ENCODE measurements around the gene ROR1.

ROR1 gene

DNA sequence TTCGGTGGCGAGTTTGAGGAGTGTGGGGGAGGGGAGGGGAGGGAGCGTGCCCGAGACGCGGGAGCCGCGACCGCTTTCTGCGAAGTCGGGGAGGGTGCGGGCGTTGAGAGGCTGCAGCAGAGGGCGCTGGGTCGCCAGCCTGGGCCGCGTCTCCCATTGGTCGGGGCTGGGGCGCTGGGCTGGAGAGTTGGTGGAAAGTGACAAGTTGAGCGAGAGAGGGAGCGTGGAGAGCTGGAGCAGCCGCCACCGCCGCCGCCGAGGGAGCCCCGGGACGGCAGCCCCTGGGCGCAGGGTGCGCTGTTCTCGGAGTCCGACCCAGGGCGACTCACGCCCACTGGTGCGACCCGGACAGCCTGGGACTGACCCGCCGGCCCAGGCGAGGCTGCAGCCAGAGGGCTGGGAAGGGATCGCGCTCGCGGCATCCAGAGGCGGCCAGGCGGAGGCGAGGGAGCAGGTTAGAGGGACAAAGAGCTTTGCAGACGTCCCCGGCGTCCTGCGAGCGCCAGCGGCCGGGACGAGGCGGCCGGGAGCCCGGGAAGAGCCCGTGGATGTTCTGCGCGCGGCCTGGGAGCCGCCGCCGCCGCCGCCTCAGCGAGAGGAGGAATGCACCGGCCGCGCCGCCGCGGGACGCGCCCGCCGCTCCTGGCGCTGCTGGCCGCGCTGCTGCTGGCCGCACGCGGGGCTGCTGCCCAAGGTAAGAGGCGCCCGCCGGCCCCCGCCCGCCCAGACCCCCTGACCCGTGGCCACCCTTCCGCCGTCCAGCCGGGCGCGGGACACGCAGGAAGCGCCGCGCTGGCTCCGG, at the start of gene ROR1:
Gene ROR1, plus strand, starts transcription at position 203 of the 802 bp plus-strand sequence.
- DNase-seq, result peak; percentile 77

GRCh38 chr1:63724375-63724899, 49.4 kb upstream of the ROR1 start:
- no peak for DNase-seq

DNA sequence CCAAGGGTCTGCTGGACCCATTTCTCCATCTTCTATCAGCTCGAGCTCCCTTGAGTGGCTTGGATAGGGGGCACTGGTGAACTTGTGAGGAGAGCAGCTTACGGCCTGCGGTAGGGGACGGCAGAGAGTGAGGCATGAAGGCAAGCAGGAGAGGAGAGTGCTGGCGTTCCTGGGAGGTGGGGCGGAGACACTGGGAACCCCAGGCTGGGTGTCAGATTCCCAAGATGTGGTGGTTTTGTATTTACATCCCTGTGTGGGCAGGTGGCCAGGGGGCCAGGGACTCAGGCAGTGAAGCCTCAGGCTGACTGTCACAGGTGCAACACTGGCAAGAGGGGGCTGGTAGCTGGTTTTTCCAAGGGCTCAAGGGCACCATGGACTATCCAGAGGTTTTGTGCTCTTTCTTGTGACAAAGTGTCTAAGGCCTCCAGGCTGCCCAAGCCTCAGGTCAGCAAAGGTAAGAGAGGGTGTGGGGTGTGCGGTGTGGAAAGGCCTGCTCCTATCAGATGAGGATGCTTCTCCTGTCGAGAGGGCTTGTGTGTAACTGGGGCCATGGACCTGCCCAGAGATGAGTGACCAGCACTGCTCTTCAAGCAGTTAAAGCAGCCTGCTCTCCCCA, 45.1 kb upstream of the ROR1 start:
- DNase-seq, result no peak

DNA sequence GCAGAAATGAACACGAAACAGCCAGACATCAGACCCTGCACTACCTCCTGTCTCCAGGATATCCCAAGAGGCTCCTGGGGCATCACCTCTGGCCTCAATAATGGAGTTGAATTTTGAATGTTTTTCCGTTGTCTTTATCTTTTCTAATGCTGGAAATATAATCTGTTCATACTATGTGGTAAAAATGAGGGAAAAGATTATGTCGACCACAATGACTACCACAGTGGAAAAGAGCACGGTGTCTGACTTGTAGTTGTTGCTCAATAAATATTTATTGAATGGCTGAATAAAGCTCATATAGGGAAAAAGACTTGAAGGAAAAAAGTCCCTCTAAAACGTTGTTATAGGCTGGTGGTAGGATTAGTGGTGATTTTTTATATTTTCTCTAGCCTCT, 44.6 kb upstream of the ROR1 start:
- DNase-seq, result no peak

DNA sequence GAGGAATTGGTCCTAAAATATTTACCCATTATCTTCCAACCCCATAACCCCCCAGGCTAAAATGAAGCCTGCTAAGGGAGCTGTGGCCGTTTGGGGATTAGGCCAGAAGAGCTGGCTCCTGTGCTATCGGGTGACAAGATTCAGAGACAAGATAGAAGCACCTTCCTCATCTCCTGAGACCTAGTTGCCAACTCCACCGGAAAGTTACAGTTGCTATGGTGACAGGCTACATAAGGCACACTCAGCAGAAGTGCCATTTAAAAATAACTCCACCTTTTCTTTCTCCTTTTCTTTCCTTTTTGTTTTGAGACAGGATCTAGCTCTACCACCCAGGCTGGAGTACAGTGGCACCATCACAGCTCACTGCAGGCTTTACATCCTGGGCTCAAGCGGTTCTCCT, 43.6 kb upstream of the ROR1 start:
- DNase-seq, result no peak

GRCh38 chr1:63731117-63732043, 42.4 kb upstream of the ROR1 start:
- DNase-seq, result no peak

DNA sequence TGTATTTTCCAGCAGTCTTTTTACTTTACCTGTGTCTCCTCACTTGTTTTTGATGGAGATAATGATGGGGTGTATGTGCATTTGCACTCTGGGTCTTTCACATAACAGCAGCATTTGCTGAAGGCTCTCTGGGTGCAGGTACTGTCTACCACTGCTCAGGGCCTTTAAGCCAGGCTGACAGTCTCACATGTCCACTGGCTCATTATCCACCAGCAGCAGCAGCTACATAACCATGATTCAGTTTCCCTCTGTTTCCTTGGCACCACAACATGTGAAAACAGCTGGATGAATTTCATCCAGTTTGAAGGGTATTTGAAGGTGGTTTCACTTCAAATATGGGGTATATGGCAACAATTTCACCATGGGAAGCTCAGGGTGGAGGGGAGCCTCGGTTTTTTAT, 41.2 kb upstream of the ROR1 start:
- no peak for DNase-seq

DNA sequence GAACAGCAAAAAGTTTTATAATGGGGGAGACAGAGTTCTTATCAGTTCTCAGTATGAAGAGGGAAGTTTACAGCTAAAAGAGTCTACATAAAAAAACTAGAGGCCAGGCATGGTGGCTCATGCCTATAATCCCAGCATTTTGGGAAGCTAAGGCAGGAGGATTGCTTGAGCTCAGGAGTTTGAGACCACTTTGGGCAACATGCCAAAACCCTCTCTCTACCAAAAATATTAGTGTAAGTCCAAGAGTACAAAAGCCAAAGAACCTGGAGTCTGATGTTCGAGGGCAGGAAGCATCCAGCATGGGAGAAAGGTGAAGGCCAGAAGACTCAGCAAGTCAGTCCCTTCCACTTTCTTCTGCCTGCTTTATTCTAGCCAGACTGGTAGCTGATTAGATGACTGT, 35.0 kb upstream of the ROR1 start:
- no peak for DNase-seq

DNA sequence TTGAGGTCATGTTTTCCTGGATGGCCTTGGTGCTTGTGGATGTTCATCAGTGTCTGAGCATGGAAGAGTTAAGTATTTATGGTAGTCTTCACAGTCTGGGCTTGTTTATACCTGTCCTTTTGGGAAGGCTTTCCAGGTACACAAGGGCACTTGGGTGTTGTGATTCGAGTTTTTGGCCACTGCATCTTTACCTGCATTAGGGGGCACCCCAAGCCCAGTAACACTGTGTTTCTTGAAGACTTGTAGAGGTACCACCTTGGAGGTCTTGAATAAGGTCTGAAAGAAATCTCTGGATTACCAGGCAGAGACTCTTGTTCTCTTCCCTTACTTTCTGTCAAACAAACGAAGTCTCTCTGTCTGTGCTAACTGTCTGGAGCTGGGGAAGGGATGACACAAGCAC, 34.4 kb upstream of the ROR1 start:
- no peak for DNase-seq

- no peak for DNase-seq
Measured at GRCh38 chr1:63740432-63740831, 33.4 kb upstream of the ROR1 start.

GRCh38 chr1:63742526-63742925, 31.3 kb upstream of the ROR1 start:
- no peak for DNase-seq

- DNase-seq, result no peak
Measured at GRCh38 chr1:63743781-63744180, 30.0 kb upstream of the ROR1 start.

GRCh38 chr1:63746129-63746864, 27.5 kb upstream of the ROR1 start:
- no peak for DNase-seq

DNA sequence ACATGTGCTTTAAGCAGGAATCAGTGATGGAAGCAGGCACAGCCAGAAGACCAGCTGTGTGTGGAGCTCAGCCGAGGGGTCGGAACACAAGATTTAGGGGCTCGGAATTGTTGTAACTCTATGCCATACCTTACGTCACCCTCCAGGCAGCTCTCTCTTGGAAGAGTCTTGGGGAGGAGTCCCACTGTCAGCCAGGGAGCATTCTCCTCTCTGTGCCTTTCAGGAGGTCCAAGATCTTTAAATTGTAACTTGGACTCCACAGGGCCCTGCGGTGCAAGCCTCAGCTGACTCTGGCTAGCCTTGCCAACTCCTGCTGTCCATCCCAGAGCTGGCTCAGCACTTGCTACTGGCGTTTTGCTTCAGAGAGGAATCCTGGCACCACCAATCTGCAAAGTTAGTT, 26.4 kb upstream of the ROR1 start:
- no peak for DNase-seq

DNA sequence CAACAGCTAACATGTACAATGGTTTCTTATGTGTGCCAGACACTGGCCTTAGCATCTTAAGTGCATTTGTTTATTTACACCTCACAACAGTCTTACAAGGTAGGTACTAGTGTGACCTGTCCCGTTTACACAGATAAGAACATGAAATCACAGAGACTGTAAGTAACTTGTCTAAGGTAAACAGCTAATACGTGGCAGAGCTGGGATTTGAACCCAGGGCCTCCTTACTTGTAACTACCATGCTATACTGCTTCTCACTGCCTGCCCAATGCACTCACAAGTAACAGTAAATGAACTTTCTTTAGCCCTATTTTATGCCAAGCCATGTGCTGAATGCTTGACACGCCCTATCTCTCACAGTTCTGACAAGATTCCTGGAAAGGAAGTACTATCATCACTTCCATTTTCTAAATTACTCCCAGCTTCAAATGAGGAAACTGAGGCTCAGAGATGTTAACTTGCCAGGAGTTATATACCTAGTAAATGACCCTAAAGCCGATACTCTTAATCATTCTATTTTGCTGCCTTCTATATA, 25.7 kb upstream of the ROR1 start:
- DNase-seq, result no peak

- DNase-seq, result no peak
Measured at GRCh38 chr1:63748641-63749040, 25.2 kb upstream of the ROR1 start.

GRCh38 chr1:63750721-63751120, 23.1 kb upstream of the ROR1 start:
- no peak for DNase-seq

GRCh38 chr1:63752176-63752575, 21.6 kb upstream of the ROR1 start:
- no peak for DNase-seq

GRCh38 chr1:63753591-63753990, 20.2 kb upstream of the ROR1 start:
- no peak for DNase-seq

DNA sequence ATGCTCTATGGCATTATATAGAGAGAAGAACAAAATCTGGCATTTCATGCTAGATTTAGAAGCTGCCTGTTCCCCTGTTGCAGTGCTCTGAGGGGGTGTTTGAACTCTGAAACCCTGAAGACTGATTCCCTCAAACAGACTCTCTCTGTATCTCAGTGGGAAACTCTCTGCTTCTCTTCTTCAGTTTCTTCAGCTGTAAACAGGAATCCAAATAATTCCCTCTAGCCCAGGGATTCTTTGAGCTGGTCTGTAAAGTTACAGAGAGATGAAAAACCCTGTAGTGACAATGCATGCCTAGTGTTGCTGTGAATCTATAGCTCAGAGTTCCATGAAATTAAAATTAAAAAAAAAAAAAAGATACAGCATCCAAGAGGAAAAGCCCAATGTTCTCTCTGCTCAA, 17.0 kb upstream of the ROR1 start:
- DNase-seq, result no peak

- no peak for DNase-seq
Measured at GRCh38 chr1:63757334-63757733, 16.5 kb upstream of the ROR1 start.

DNA sequence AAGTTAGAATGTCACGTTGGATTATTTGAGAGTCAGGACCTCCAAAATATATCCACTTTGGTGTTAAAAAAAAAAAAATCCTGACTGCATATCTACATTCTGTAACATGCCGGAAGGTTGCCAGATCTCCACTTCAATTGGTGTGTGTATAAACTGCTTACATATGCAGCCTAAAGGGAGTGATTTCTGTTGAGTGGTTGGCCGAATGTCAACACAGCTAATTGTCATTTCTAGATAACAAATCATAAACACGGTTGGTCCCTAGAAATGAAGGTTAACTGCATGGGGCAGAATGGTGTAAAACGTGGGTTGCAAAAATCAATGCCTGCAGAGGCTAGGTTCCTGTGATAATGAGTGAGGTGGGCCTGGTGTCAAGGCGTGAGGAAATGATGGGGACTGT, 15.0 kb upstream of the ROR1 start:
- peak; percentile 20 for DNase-seq

Data from NCI-H774 (cell line).